ENCODE measurements around the gene MED13. TPM values are rescaled to one million over a fixed set of nuclear protein-coding genes. Genes with fewer than 3 reads are reported as not detected.

Gene MED13
- polyA plus RNA-seq, 1 of the 3 experiments (the other 2 are of a cell fraction), result 6.3 TPM

DNA sequence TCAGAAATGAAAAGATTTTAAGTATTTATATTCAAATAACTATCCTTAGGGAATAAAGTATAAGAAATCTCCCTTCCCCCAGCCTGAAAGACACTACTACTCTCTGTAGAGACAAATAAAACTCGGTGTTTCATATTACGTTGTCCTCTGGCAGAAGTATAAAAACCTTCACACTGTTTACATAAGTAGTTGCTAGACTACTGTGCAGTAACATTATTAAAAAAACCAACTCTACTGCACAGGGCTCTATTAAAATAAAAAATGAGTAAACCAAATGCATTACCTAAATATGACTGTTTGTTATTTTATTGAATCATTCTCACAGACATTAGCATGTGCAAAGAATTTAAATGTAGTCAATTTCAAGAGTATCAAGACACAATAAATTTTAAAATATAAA is 67.4 kb downstream of the MED13 start:
- H3K9me3 ChIP-seq, result no peaks in the 10 kb centered on the region

DNA sequence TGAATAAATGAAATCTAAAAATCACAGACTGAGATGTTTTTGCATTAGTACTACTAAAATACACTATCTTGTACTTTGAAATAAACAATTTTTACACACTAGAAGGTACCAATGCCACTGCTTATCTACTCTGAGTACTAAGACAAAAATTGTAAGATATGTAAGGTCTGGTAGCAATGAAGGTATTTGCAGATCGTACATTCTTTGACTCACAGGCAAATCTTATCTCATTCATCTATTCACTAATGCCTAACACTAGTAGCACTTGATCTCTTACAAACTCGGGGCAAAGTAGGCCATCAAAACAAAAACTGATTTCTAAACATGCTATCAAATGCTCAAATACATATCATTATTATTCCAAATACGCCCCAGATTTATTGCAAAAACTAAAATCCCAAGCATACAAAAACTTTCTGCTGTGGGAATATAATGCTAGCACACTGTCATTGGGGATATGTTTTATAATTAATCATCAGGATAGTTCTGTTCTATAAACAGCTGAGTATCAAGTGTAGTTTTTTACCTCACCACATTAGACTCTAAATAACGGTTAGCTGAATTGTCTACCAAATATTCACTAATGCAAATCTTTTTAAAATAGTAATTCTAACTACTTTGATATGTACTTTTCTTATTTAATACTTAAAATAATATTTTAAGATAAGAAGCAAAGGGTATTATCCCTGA is 68.0 kb downstream of the MED13 start:
- peak overlapping the region in 1 of 2 experiments; percentile 48; a peak in 2 of 4 replicates for H3K27ac ChIP-seq (ENCODE audit: low read depth in 2 of 2, low read length in 1 of 2)
- H3K36me3 ChIP-seq (replicated peaks in 1 of 2; ENCODE audit: control insufficient read depth in 1 of 2, insufficient read depth in 2 of 2, low read length in 1 of 2), result peaks cover 37 to 50% of the 10 kb centered on the region in 2 experiments
- ChIA-PET CTCF (interaction anchor here (0.6 kb wide), 1 partner anchor 230 kb away, joined by 3 read pairs; no protein-coding TSS in a partner anchor), POLR2A (no interaction called here)
- TF ChIP-seq MXI1 (IDR thresholded peaks at IDR 0.05; ENCODE audit: low read depth, low read length) (no peak), FOXJ3 (CRISPR knock-in tag; IDR thresholded peaks at IDR 0.05) (no peak), MEF2A (IDR thresholded peaks at IDR 0.05; ENCODE audit: borderline replicate concordance, low read depth) (no peak), RFX5 (IDR thresholded peaks at IDR 0.05; ENCODE audit: low read length) (no peak), TEAD4 (IDR thresholded peaks at IDR 0.05; ENCODE audit: borderline replicate concordance, insufficient read depth) (no peak), POLR2AphosphoS5 (IDR thresholded peaks at IDR 0.05; ENCODE audit: low read depth, low read length) (no peak), TCF12 (IDR thresholded peaks at IDR 0.05) (no peak)
- TF ChIP-seq, protein P1, sequence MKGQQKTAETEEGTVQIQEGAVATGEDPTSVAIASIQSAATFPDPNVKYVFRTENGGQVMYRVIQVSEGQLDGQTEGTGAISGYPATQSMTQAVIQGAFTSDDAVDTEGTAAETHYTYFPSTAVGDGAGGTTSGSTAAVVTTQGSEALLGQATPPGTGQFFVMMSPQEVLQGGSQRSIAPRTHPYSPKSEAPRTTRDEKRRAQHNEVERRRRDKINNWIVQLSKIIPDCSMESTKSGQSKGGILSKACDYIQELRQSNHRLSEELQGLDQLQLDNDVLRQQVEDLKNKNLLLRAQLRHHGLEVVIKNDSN (IDR thresholded peaks at IDR 0.05; ENCODE audit: borderline replicate concordance, low read depth), result no peak
- no peak overlapping the region for H2AFZ ChIP-seq (ENCODE audit: low read depth)
- H3K9ac ChIP-seq, result no peak overlapping the region
- no peak overlapping the region for H3K4me3 ChIP-seq (ENCODE audit: low read depth in 2 of 2, low read length in 1 of 2)
- H3K4me2 ChIP-seq, result no peak overlapping the region
- H3K4me1 ChIP-seq (ENCODE audit: control insufficient read depth in 1 of 2, insufficient read depth in 2 of 2, low read depth in 1 of 2, low read length in 1 of 2), result peaks cover 3 to 15% of the 10 kb centered on the region in 2 experiments; a peak in 3 of 4 replicates
- peaks cover 92% of the 10 kb centered on the region for H3K79me2 ChIP-seq (ENCODE audit: insufficient read depth)
- H3F3A ChIP-seq (replicated peaks; ENCODE audit: insufficient read depth), result peaks cover 12% of the 10 kb centered on the region
- no peak for DNase-seq
- H3K9me2 ChIP-seq, result no peaks in the 10 kb centered on the region
- H4K20me1 ChIP-seq (ENCODE audit: insufficient read depth), result peaks cover 54% of the 10 kb centered on the region
- H3K27me3 ChIP-seq (ENCODE audit: insufficient read depth), result no peaks in the 10 kb centered on the region
- 74% methylated on average over 4 of the region's 4 CpGs for WGBS (ENCODE audit: low lambda C conversion rate)
- H3K9me3 ChIP-seq, result no peaks in the 10 kb centered on the region

More for the DNA sequence above, 67.4 kb downstream of the MED13 start:
- peaks cover 12% of the 10 kb centered on the region for H3F3A ChIP-seq (replicated peaks; ENCODE audit: insufficient read depth)
- POLR2A ChIA-PET, result no interaction called here
- H2AFZ ChIP-seq (ENCODE audit: low read depth), result no peak overlapping the region
- H3K27me3 ChIP-seq (ENCODE audit: insufficient read depth), result no peaks in the 10 kb centered on the region
- H3K36me3 ChIP-seq (replicated peaks in 1 of 2; ENCODE audit: control insufficient read depth in 1 of 2, insufficient read depth in 2 of 2, low read length in 1 of 2), result peaks cover 33 to 52% of the 10 kb centered on the region in 2 experiments
- H4K20me1 ChIP-seq (ENCODE audit: insufficient read depth), result peaks cover 59% of the 10 kb centered on the region
- no peak for DNase-seq
- peaks cover 3 to 15% of the 10 kb centered on the region in 2 experiments; a peak in 3 of 4 replicates for H3K4me1 ChIP-seq (ENCODE audit: control insufficient read depth in 1 of 2, insufficient read depth in 2 of 2, low read depth in 1 of 2, low read length in 1 of 2)
- peaks cover 93% of the 10 kb centered on the region for H3K79me2 ChIP-seq (ENCODE audit: insufficient read depth)
- no peak overlapping the region for H3K4me3 ChIP-seq (ENCODE audit: low read depth in 2 of 2, low read length in 1 of 2)
- peak overlapping the region in 1 of 2 experiments; percentile 48; a peak in 2 of 4 replicates for H3K27ac ChIP-seq (ENCODE audit: low read depth in 2 of 2, low read length in 1 of 2)
- 87% methylated on average over 2 of the region's 2 CpGs for WGBS (ENCODE audit: low lambda C conversion rate)
- CTCF ChIA-PET, result interaction anchor here (1.0 kb wide), 1 partner anchor 11 kb away, joined by 3 read pairs; no protein-coding TSS in a partner anchor
- no peak overlapping the region for H3K9ac ChIP-seq
- TF ChIP-seq RXRA (IDR thresholded peaks at IDR 0.05; ENCODE audit: borderline replicate concordance, low read depth) (no peak), RFX5 (IDR thresholded peaks at IDR 0.05; ENCODE audit: low read length) (peak; percentile 11; the same call in 1 of the 2 replicates), POLR2AphosphoS5 (IDR thresholded peaks at IDR 0.05; ENCODE audit: low read depth, low read length) (no peak), EP300 (IDR thresholded peaks at IDR 0.05; ENCODE audit: borderline replicate concordance in 1 of 2, low read depth in 1 of 2, low read length in 1 of 2) (no peak), GABPA (IDR thresholded peaks at IDR 0.05; ENCODE audit: low read depth) (no peak)
- no peak overlapping the region for H3K4me2 ChIP-seq
- no peaks in the 10 kb centered on the region for H3K9me2 ChIP-seq

Measured in SK-N-SH (cell line).